Mucosa of descending colon (tissue), 3 donors: Measurements from ENCODE around the gene ADCK1. TPM values are rescaled to one million over a fixed set of nuclear protein-coding genes. Genes with fewer than 3 reads are reported as not detected.
"Not testable (repeated sequence)": the region's sequence is repeated elsewhere in the genome, so short reads cannot be mapped to it uniquely, and the experiment has no call there.

Source experiments
- ATAC-seq: fragments of 200-7000 bp; cut with Tn5 transposase; one replicate; pipeline ENCODE4 v1.9.1; 2020; ENCODE audit warnings: mild to moderate bottlenecking, moderate library complexity
- DNase-seq, 3 donors: peaks; one replicate each; pipeline ENCODE4 v3.0.0-alpha.2; 2020
- H3K36me3 ChIP-seq: fragments of 200-600 bp; one replicate; pipeline ENCODE4 v1.8.0; 2021; ENCODE audit warnings: low read depth, mild to moderate bottlenecking
- H3K4me1 ChIP-seq: fragments of 200-600 bp; one replicate; pipeline ENCODE4 v1.8.0; 2021; ENCODE audit warnings: low read depth, mild to moderate bottlenecking
- H3K4me3 ChIP-seq: fragments of 200-600 bp; one replicate; pipeline ENCODE4 v1.8.0; 2021; ENCODE audit warnings: mild to moderate bottlenecking
- H3K9me3 ChIP-seq: fragments of 200-600 bp; one replicate; pipeline ENCODE4 v1.8.0; 2021; ENCODE audit warnings: mild to moderate bottlenecking
- intact Hi-C, 2 donors: fragments of 100-400 bp; cut with DNase I in 1 of 2; cut with micrococcal nuclease in 1 of 2; formaldehyde crosslinking; loops; one replicate each; pipeline versions ENCODE4 v1.11.0 to v1.11.1; 2022; cut with DNase I, micrococcal nuclease
- total RNA-seq, 3 donors: library from RNA; stranded (reverse); fragmentation: NEBNext Ultra II Directional in 2 of 3; extraction: Animal tissue kit (Norgen Biotek cat#: 25700) in 2 of 3; gene quantifications; one replicate each; pipeline versions ENCODE4 v1.2.1 to v1.2.4, GENCODE V29; 2021 to 2023
- TF ChIP-seq, protein P1 (sequence below): fragments of 200-600 bp; IDR thresholded peaks from one replicate; pipeline ENCODE4 v1.8.0; 2022; ENCODE audit warnings: antibody characterized with exemption, mild to moderate bottlenecking
- donor health status: DM: no; HTN: no; CAD: no; lungs with moderate emphysema.
- donor health status: DM: no; HTN: no; CAD: no.
- donor health status: DM: no; HTN: yes; CAD: no.

The ADCK1 gene
- total RNA-seq, 3 donors from 2014 or later: 9.1 to 15.4 (median 13.6) TPM

DNA sequence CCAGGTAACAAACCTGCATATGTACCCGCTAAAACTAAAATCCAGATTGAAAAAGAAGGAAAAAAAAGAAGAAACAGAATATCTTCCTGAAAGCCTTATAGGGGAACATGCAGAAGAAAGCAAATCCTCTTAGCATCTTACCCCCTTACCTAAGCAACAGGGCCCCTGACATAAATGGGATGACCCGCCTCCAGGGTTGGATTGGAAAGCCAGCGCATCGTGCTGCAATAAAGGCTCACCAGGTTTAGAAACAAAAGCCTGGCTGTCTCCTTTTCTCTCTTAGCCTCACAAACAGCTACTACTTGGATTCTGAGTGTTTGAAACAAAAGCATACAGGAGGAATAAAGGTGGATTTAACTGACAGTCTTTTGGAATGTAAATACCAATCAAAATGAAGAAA is 13.8 kb upstream of the ADCK1 start:
- ATAC-seq (no peak), DNase-seq (no peak)
- H3K4me3 ChIP-seq: no peak overlapping the region
- TF ChIP-seq, protein P1, sequence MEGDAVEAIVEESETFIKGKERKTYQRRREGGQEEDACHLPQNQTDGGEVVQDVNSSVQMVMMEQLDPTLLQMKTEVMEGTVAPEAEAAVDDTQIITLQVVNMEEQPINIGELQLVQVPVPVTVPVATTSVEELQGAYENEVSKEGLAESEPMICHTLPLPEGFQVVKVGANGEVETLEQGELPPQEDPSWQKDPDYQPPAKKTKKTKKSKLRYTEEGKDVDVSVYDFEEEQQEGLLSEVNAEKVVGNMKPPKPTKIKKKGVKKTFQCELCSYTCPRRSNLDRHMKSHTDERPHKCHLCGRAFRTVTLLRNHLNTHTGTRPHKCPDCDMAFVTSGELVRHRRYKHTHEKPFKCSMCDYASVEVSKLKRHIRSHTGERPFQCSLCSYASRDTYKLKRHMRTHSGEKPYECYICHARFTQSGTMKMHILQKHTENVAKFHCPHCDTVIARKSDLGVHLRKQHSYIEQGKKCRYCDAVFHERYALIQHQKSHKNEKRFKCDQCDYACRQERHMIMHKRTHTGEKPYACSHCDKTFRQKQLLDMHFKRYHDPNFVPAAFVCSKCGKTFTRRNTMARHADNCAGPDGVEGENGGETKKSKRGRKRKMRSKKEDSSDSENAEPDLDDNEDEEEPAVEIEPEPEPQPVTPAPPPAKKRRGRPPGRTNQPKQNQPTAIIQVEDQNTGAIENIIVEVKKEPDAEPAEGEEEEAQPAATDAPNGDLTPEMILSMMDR: no peak
- no peaks in the 10 kb centered on the region for H3K36me3 ChIP-seq
- intact Hi-C loops: no loop called here
- H3K9me3 ChIP-seq: no peaks in the 10 kb centered on the region
- no peaks in the 10 kb centered on the region for H3K4me1 ChIP-seq

DNA sequence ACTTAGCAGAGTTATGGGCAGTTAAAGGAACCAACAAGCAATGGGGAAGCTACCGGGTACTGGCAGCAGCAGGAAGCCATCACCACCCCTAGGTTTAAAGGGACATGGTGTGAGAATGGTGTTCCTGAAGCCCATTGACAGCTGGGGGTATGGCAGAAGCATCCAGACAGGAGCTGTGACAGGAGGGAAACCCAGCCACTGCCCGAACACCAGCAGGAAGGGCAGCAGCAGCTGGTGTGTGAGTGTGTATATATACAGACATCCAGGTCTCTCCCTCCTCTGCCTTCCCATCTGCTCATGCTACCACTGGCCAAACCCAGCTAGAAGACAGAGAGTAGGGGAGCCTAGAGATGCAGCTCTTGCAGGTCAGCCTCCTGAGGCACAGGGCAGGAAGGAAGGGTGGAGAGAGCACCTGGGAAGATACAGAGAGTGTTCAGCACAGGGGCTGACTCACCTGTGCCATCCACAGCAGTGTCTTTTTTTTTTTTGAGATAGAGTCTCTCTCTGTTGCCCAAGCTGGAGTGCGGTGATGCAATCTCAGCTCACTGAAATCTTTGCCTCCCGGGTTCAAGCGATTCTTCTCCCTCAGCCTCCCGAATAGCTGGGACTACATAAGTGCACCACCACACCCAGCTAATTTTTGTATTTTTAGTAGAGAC is 9.2 kb upstream of the ADCK1 start:
- ATAC-seq (no peak), DNase-seq (no peak)
- TF ChIP-seq, protein P1: no peak
- H3K36me3 ChIP-seq: no peaks in the 10 kb centered on the region
- no peaks in the 10 kb centered on the region for H3K9me3 ChIP-seq
- no peaks in the 10 kb centered on the region for H3K4me1 ChIP-seq
- intact Hi-C loops: no loop called here
- H3K4me3 ChIP-seq: no peak overlapping the region

DNA sequence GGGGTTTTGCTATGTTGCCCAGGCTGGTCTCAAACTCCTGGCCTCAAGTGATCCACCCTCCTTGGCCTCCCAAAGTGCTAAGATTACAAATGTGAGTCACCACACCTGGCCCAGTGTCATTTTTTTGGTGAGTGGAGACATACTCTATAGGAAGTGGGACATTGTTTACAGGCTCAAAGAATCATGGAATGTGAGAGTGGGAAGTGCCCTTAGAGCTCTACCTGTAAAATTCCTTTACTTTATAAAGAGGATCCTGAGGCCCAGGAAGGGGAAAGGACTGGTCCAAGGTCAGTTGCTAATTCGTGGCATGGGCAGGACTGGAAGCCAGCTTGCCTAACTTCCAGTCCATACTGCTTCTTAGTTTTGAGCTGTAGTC is 8.7 kb upstream of the ADCK1 start:
- ATAC-seq (no peak), DNase-seq (no peak)
- TF ChIP-seq, protein P1: no peak
- no peaks in the 10 kb centered on the region for H3K4me1 ChIP-seq
- no peak overlapping the region for H3K4me3 ChIP-seq
- intact Hi-C loops: no loop called here
- no peaks in the 10 kb centered on the region for H3K36me3 ChIP-seq
- no peaks in the 10 kb centered on the region for H3K9me3 ChIP-seq

DNA sequence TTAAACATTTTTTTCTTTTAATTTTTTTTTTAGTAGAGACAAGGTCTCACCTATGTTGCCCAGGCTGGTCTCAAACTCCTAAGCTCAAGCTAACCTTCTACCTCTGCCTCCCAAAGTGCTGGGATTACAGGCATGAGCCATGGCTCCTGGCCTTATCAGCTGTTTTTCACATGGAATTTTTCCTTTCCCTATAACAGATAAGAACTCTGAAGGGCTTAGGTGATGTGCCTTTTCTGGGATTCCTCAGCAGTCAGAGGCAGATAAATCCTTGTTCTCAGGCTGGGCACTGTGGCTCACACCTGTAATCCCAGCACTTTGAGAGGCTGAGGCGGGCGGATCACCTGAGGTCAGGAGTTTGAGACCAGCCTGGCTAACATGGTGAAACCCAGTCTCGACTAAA is 6.7 kb upstream of the ADCK1 start:
- intact Hi-C loops, ATAC-seq, H3K4me3 ChIP-seq, H3K4me1 ChIP-seq, H3K9me3 ChIP-seq, H3K36me3 ChIP-seq, DNase-seq: not testable (repeated sequence)

DNA sequence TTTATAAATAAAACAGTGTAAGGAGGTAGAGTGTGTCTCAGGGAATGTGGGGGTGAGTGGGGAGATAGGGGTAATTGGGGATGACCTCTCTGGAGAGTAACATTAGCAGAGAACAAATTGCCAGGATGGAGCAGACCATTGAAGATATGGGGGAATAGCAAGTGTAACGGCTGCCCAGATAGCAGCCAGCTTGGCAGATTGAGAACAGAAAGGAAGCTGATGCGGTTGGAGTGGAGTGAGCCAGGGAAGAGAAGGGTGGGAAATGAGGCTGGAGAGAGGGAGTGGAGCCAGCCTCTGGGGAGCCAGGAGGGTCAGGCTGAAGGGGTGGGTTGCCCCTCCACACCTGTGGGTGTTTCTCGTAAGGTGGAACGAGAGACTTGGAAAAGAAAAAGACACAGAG is 5.6 kb upstream of the ADCK1 start:
- TF ChIP-seq, protein P1: no peak

DNA sequence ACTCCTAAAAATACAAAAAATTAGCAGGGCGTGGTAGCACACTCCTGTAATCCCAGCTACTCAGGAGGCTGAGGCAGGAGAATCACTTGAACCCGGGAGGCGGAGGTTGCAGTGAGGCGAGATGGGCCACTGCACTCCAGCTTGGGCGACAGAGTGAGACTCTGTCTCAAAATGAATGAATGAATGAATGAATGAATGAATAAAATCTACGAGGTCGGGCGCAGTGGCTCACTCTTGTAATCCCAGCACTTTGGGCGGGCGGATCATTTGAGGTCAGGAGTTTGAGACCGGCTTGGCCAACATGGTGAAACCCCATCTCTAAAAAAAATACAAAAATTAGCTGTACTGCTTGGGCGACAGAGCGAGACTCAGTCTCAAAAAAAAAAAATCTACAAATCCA is 453 bp upstream of the ADCK1 start:
- DNase-seq: peak in 2 of 3 donors; percentile 13 to 27

More for the DNA sequence above, 5.6 kb upstream of the ADCK1 start:
- Histone ChIP-seq H3K9me3 (no peaks in the 10 kb centered on the region), H3K4me3 (no peak overlapping the region), H3K4me1 (no peaks in the 10 kb centered on the region), H3K36me3 (no peaks in the 10 kb centered on the region)
- intact Hi-C loops: no loop called here
- ATAC-seq (no peak), DNase-seq (no peak)

DNA sequence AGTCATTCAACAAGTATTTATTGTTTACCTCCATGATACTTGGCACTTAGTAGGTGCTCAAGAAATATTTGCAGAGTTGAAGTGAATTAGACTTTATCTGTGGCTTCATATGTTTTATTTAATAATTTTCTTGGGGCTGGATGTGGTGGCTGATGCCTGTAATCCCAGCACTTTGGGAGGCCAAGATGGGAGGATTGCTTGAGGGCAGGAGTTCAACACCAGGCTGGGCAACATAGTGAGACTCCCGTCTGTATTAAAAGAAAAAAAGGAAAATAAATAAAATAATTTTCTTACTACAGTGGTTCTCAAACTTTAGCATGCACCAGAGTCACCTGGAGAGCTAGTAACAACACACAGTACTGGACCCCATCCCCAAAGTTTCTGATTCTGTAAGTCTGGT is 905 bp downstream of the ADCK1 start:
- no peaks in the 10 kb centered on the region for H3K9me3 ChIP-seq
- H3K36me3 ChIP-seq: no peaks in the 10 kb centered on the region
- no peaks in the 10 kb centered on the region for H3K4me1 ChIP-seq
- intact Hi-C loops: no loop called here
- TF ChIP-seq, protein P1: no peak
- peak overlapping the region; percentile 75 for H3K4me3 ChIP-seq
- no peak for ATAC-seq
- DNase-seq: no peak

More for the DNA sequence above, 453 bp upstream of the ADCK1 start:
- ATAC-seq, H3K9me3 ChIP-seq, intact Hi-C loops, H3K4me1 ChIP-seq, H3K36me3 ChIP-seq: not testable (repeated sequence)
- H3K4me3 ChIP-seq: peak overlapping the region; percentile 75
